PC-9 (cell line): ENCODE data around the gene R3HDML.

ENCODE experiments used
- CTCF ChIP-seq: fragments of 200-600 bp; sonication (generic); conservative IDR thresholded peaks from 2 replicates; pipeline ENCODE4 v1.6.1; 2017; ENCODE audit warnings: mixed run types, antibody characterized with exemption, mild to moderate bottlenecking, moderate library complexity
- EZH2 ChIP-seq: fragments of 200-600 bp; sonication (generic); IDR thresholded peaks from 2 replicates; pipeline ENCODE4 v1.8.0; 2017; ENCODE audit warnings: antibody characterized with exemption, low read depth

GRCh38 chr20:44360221-44360620 lies 23.4 kb downstream of the R3HDML start:
- TF ChIP-seq EZH2 (no peak), CTCF (no peak)
